GM23248 (cell line): ENCODE results near the gene TRAF4. TPM values are rescaled to one million over a fixed set of nuclear protein-coding genes. Genes with fewer than 3 reads are reported as not detected.

Experiments used
- DNase-seq: peaks from one replicate; pipeline ENCODE4 v3.0.0-alpha.2; 2015
- H2AFZ ChIP-seq: fragments of 200-600 bp; sonication (generic); 2 replicates; pipeline ENCODE4 v1.6.1; 2016; ENCODE audit warnings: antibody characterized with exemption
- H3F3A ChIP-seq: fragments of 200-600 bp; sonication (generic); 2 replicates; pipeline ENCODE4 v1.6.1; 2016; ENCODE audit warnings: mild to moderate bottlenecking, antibody characterized with exemption, mixed run types; ENCODE audit not compliant: insufficient read depth
- H3K27ac ChIP-seq: fragments of 200-600 bp; sonication (generic); 2 replicates; pipeline ENCODE4 v1.5.1; 2016; ENCODE audit warnings: mild to moderate bottlenecking
- H3K27me3 ChIP-seq: fragments of 200-600 bp; sonication (generic); replicated peaks from 2 replicates; pipeline ENCODE4 v1.6.1; 2016; ENCODE audit warnings: mild to moderate bottlenecking; ENCODE audit not compliant: insufficient read depth
- H3K36me3 ChIP-seq: fragments of 200-600 bp; sonication (generic); 2 replicates; pipeline ENCODE4 v1.6.1; 2016; ENCODE audit warnings: low read depth, mild to moderate bottlenecking
- H3K4me1 ChIP-seq: fragments of 200-600 bp; sonication (generic); 2 replicates; pipeline ENCODE4 v1.6.1; 2016; ENCODE audit warnings: mild to moderate bottlenecking; ENCODE audit not compliant: insufficient read depth
- H3K4me2 ChIP-seq: fragments of 200-600 bp; sonication (generic); one replicate; pipeline ENCODE4 v1.6.1; 2016; ENCODE audit warnings: mild to moderate bottlenecking; ENCODE audit not compliant: unreplicated experiment
- H3K4me3 ChIP-seq: fragments of 200-600 bp; sonication (generic); 2 replicates; pipeline ENCODE4 v1.5.1; 2016; ENCODE audit warnings: mild to moderate bottlenecking
- H3K79me2 ChIP-seq: fragments of 200-600 bp; sonication (generic); 2 replicates; pipeline ENCODE4 v1.6.1; 2016; ENCODE audit warnings: mild to moderate bottlenecking; ENCODE audit not compliant: insufficient read depth
- H3K9ac ChIP-seq: fragments of 200-600 bp; sonication (generic); 2 replicates; pipeline ENCODE4 v1.6.1; 2016; ENCODE audit warnings: mild to moderate bottlenecking
- H3K9me2 ChIP-seq: fragments of 200-600 bp; sonication (generic); 2 replicates; pipeline ENCODE4 v1.6.1; 2016; ENCODE audit warnings: mixed run types, mild to moderate bottlenecking, moderate library complexity; ENCODE audit not compliant: insufficient read depth
- H3K9me3 ChIP-seq: fragments of 200-600 bp; sonication (generic); one replicate; pipeline ENCODE4 v1.6.1; 2017; ENCODE audit warnings: low read depth
- H4K20me1 ChIP-seq: fragments of 200-600 bp; sonication (generic); 2 replicates; pipeline ENCODE4 v1.6.0; 2016; ENCODE audit not compliant: insufficient read depth
- EZH2 ChIP-seq: fragments of 200-600 bp; sonication (generic); IDR thresholded peaks from 2 replicates; pipeline ENCODE4 v1.6.1; 2018; ENCODE audit warnings: antibody characterized with exemption, mild to moderate bottlenecking; ENCODE audit not compliant: insufficient read depth, poor library complexity, severe bottlenecking
- EZH2phosphoT487 ChIP-seq: fragments of 200-600 bp; sonication (generic); IDR thresholded peaks from 2 replicates; pipeline ENCODE4 v1.6.1; 2018; ENCODE audit warnings: antibody characterized with exemption, moderate library complexity, mild to moderate bottlenecking, low read depth; ENCODE audit not compliant: insufficient read depth
- WGBS, 2 experiments: methylation state at CpG; one replicate each; pipeline ENCODE4 v1.1.6; 2015 to 2017; ENCODE audit warnings: low lambda C conversion rate in 2 of 2, low coverage in 1 of 2; ENCODE audit errors: missing lambda C conversion rate in 2 of 2; 5-methylcytosine and 5-hydroxymethylcytosine counted together
- in situ Hi-C: fragments of 300-500 bp; cut with MboI; formaldehyde crosslinking; loops from 2 replicates; pipeline ENCODE4 v1.15.0; 2020
- polyA plus RNA-seq: library from polyadenylated mRNA; unstranded; fragments of >200 nt; fragmentation: Nextera tagmentation; extraction: Ambion mirVana; gene quantifications from 2 replicates; pipeline ENCODE4 v1.2.1, GENCODE V29; 2016
- total RNA-seq: library from RNA; depleted of rRNA; stranded (reverse); fragments of >200 nt; shearing (Covaris generic); gene quantifications from 2 replicates; pipeline ENCODE4 v1.2.3, GENCODE V29; 2014

The TRAF4 gene
- total and polyA plus RNA-seq, 2 experiments from 2014 or later = 23.5 to 30.3 TPM

DNA sequence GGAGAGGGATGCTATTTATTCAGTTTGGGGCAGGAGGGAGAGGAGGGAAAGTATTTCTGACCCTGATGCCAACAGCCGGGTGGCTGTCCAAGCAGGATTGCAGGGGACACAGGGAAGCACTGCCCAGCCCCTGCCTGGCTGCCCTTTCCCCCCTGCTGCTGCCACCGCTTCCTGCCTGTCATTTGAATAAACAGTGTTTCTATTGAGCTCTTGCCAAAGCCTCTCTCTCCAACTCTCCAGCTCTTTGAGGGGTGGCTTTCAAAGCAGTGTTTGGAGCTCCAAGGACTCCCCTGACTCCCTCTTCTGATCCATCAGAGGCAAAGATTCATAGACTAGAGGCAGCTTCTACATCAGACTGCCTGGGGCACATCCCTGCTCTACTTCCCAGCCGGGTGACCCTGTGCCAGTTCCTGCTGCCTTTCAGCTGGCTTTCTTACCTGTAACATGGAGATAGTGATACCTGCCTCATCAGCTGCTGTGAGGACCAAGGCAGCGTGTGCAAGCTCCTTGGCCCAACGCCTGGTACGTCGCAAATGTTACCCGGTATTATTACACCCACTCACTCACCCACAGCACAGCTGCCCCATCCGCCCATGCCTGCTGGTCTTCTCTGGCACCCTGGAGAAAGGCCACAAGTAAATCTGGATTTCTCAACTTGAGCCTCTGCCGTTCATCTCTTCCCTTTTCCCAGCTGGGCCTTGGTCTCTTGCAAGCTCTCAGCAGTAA is 41.6 kb upstream of the TRAF4 start:
- Histone ChIP-seq H4K20me1 (no peaks in the 10 kb centered on the region), H3K36me3 (peaks cover 17% of the 10 kb centered on the region; the same call in 1 of the 2 replicates), H3K9me3 (no peaks in the 10 kb centered on the region), H3F3A (no peaks in the 10 kb centered on the region), H3K27ac (no peak overlapping the region), H3K4me3 (no peak overlapping the region), H3K9ac (no peak overlapping the region), H3K79me2 (no peaks in the 10 kb centered on the region), H3K27me3 (no peaks in the 10 kb centered on the region), H2AFZ (no peak overlapping the region), H3K4me2 (no peak overlapping the region), H3K9me2 (no peaks in the 10 kb centered on the region), H3K4me1 (no peaks in the 10 kb centered on the region)
- TF ChIP-seq EZH2phosphoT487 (no peak), EZH2 (no peak)
- in situ Hi-C loops = no loop called here
- no peak for DNase-seq
- 71 to 76% methylated on average over 10 of the region's 10 CpGs for WGBS, 2 experiments

DNA sequence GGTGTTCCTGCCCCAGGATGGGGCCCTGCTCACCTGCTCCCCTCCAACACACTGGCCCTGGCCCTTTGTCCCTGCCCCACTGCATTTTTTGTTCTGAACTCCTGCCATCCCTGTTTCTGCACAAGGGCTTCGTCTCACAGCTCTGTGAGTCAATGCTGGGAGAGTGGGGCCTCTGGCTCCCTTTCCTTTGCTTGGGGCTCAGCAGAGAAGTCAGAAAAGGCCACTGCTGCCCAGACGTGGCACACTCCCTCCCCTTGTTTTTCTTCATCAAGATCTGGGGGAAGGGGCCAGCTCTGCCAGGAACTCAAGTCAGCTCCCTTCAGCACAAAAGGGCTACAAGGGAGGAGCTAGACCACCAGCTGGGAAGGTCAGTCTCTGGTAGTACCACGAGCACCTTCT is 41.1 kb upstream of the TRAF4 start:
- no peak overlapping the region for H3K9ac ChIP-seq
- H2AFZ ChIP-seq = no peak overlapping the region
- H3K4me1 ChIP-seq = no peaks in the 10 kb centered on the region
- H3K27me3 ChIP-seq = no peaks in the 10 kb centered on the region
- 57 to 58% methylated on average over 3 of the region's 3 CpGs for WGBS, 2 experiments
- H4K20me1 ChIP-seq = no peaks in the 10 kb centered on the region
- H3K4me3 ChIP-seq = no peak overlapping the region
- H3K36me3 ChIP-seq = peaks cover 12% of the 10 kb centered on the region; the same call in 1 of the 2 replicates
- no peaks in the 10 kb centered on the region for H3K9me3 ChIP-seq
- no peaks in the 10 kb centered on the region for H3K79me2 ChIP-seq
- in situ Hi-C loops = no loop called here
- TF ChIP-seq EZH2phosphoT487 = no peak
- TF ChIP-seq EZH2 = no peak
- no peak overlapping the region for H3K4me2 ChIP-seq
- H3K9me2 ChIP-seq = no peaks in the 10 kb centered on the region
- no peak overlapping the region for H3K27ac ChIP-seq
- no peak for DNase-seq
- no peaks in the 10 kb centered on the region for H3F3A ChIP-seq

DNA sequence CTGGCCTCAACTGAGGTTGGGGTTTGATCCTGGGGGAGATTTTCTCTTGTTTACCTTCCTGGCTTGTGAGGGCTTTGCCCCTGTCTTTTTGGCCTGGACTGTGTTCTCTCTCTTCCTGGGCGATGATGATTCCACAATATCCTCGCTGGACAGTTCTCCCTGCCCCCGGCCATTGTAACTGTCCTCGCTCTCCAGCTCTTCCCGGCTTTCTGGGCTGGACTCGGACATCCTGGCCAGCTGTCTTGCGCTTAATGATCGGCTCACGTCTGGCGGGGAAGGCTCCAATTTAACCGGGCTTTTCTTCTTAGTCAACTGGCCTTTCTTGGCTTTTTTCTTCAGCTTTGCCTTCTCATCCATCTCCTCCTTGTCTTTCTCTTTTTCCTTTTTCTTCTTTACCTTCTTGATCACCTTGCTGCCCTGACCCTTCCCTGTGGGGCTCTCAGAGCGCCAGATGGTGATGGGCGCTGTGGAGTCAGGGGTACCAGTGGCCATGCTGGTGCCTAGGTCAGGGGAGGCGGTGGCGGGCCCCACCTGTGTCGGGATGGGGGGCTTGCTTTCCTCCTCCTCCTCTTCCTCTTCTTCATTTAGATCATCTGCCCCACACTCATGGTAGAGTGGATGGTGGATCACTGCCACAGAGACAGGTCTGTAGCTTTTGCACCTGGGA is 40.1 kb upstream of the TRAF4 start:
- no peaks in the 10 kb centered on the region for H3K9me3 ChIP-seq
- H3F3A ChIP-seq = no peaks in the 10 kb centered on the region
- no peaks in the 10 kb centered on the region for H3K9me2 ChIP-seq
- H3K27ac ChIP-seq = no peak overlapping the region
- WGBS, 2 experiments = 71 to 74% methylated on average over 16 of the region's 16 CpGs
- H3K27me3 ChIP-seq = no peaks in the 10 kb centered on the region
- TF ChIP-seq EZH2phosphoT487 (no peak), EZH2 (no peak)
- H3K4me2 ChIP-seq = no peak overlapping the region
- no peak overlapping the region for H3K9ac ChIP-seq
- no peak overlapping the region for H2AFZ ChIP-seq
- in situ Hi-C loops = no loop called here
- H3K36me3 ChIP-seq = peaks cover 8% of the 10 kb centered on the region; the same call in 1 of the 2 replicates
- H3K4me3 ChIP-seq = no peak overlapping the region
- H3K4me1 ChIP-seq = no peaks in the 10 kb centered on the region
- H3K79me2 ChIP-seq = no peaks in the 10 kb centered on the region
- no peak for DNase-seq
- no peaks in the 10 kb centered on the region for H4K20me1 ChIP-seq

DNA sequence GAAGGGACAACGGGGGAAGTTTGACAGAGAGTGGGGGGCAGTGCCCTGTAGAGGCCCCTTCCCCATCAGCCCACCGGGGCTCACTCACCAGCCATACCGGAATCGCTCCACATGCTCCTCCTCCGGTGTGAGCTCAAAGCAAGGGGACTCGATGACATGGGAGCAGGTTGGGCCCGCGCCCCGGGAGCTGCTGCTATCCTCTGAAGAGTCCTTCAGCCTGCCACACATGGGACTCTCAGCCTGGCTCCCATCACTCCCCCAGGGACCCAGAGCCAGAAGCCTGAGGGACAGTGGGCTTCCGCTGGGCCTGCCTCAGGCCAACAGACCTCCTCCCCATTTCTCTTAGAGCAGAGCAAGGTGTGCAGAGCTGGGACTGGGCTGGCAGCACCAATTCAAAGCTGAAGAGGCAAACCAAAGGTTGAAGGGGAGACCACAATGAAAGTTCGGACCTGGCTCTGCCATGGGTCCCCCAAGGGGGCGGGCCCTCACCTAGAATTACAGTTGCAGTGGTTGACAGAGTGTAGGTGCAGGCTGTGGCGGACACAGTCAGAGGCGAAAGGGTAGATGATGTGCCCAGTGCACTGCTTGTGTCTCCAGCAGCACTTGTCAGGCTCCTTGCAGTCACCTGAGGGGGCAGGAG is 39.5 kb upstream of the TRAF4 start:
- no peak overlapping the region for H3K9ac ChIP-seq
- H3K4me1 ChIP-seq = no peaks in the 10 kb centered on the region
- H3F3A ChIP-seq = no peaks in the 10 kb centered on the region
- no peak for DNase-seq
- no peak overlapping the region for H3K4me3 ChIP-seq
- H3K27me3 ChIP-seq = no peaks in the 10 kb centered on the region
- H3K9me3 ChIP-seq = no peaks in the 10 kb centered on the region
- peaks cover 8% of the 10 kb centered on the region; the same call in 1 of the 2 replicates for H3K36me3 ChIP-seq
- no peaks in the 10 kb centered on the region for H3K9me2 ChIP-seq
- no peak overlapping the region for H3K27ac ChIP-seq
- H2AFZ ChIP-seq = no peak overlapping the region
- in situ Hi-C loops = no loop called here
- no peak overlapping the region for H3K4me2 ChIP-seq
- no peaks in the 10 kb centered on the region for H3K79me2 ChIP-seq
- H4K20me1 ChIP-seq = no peaks in the 10 kb centered on the region
- WGBS, 2 experiments = 84 to 87% methylated on average over 13 to 14 of the region's 14 CpGs
- no peak for TF ChIP-seq EZH2phosphoT487
- TF ChIP-seq EZH2 = no peak
